Vagina (tissue), 2 donors: ENCODE measurements around the gene BTBD8. TPM values are rescaled to one million over a fixed set of nuclear protein-coding genes. Genes with fewer than 3 reads are reported as not detected.
"Not testable (repeated sequence)": the region's sequence is repeated elsewhere in the genome, so short reads cannot be mapped to it uniquely, and the experiment has no call there.

Experiments
- DNase-seq, 2 donors: peaks; one replicate each; pipeline ENCODE4 v3.0.0-alpha.2; 2017; ENCODE audit errors: extremely low spot score in 2 of 2
- H3K27ac ChIP-seq: fragments of 200-600 bp; sonication (generic); one replicate; pipeline ENCODE4 v1.5.1; 2019
- H3K27me3 ChIP-seq: fragments of 200-600 bp; sonication (generic); one replicate; pipeline ENCODE4 v1.5.1; 2019
- H3K36me3 ChIP-seq, 2 donors: fragments of 200-600 bp; sonication (generic); one replicate each; pipeline ENCODE4 v1.5.1; 2017 to 2019
- H3K4me1 ChIP-seq: fragments of 200-600 bp; sonication (generic); one replicate; pipeline ENCODE4 v1.5.1; 2019
- H3K4me3 ChIP-seq, 2 donors: fragments of 200-600 bp; sonication (generic); 1 replicate in 1 of 2; 2 replicates in 1 of 2; pipeline ENCODE4 v1.5.1; 2016 to 2019
- H3K9me3 ChIP-seq: fragments of 200-600 bp; sonication (generic); one replicate; pipeline ENCODE4 v1.5.1; 2019
- CTCF ChIP-seq, 3 experiments: fragments of 450-650 bp in 2 of 3; fragments of 200-600 bp in 1 of 3; sonication (generic) in 1 of 3; IDR thresholded peaks; one replicate each; pipeline ENCODE4 v1.5.1; 2017 to 2019; ENCODE audit warnings: antibody characterized with exemption in 3 of 3, mild to moderate bottlenecking in 2 of 3, moderate library complexity in 2 of 3
- POLR2A ChIP-seq, 2 donors: fragments of 450-650 bp; IDR thresholded peaks; one replicate each; pipeline ENCODE4 v1.6.1; 2017; ENCODE audit warnings: antibody characterized with exemption in 2 of 2, mild to moderate bottlenecking in 2 of 2, moderate library complexity in 2 of 2
- POLR2AphosphoS5 ChIP-seq, 2 donors: sonication (generic); formaldehyde crosslinking; IDR thresholded peaks; one replicate each; pipeline ENCODE4 v1.9.0; 2017; ENCODE audit warnings: antibody characterized with exemption in 2 of 2, mild to moderate bottlenecking in 2 of 2, low read depth in 1 of 2; ENCODE audit not compliant: insufficient read depth in 1 of 2
- intact Hi-C: fragments of 100-400 bp; cut with DNase I; formaldehyde crosslinking; loops from one replicate; pipeline ENCODE4 v1.15.1; 2023
- total RNA-seq: library from RNA; depleted of rRNA; stranded (reverse); fragments of >200 nt; gene quantifications from one replicate; pipeline ENCODE4 v1.2.3, GENCODE V29; 2016

Gene BTBD8
- total RNA-seq, 1 donor from 2014 or later: 6.1 TPM

- no peak overlapping the region for H3K27ac ChIP-seq
- no peak for TF ChIP-seq POLR2AphosphoS5 (IDR thresholded peaks at IDR 0.05; ENCODE audit: insufficient read depth in 1 of 2, low read depth in 1 of 2)
- TF ChIP-seq POLR2A (IDR thresholded peaks at IDR 0.05): no peak
- TF ChIP-seq CTCF (IDR thresholded peaks at IDR 0.05): no peak
- H3K9me3 ChIP-seq: no peaks in the 10 kb centered on the region
- DNase-seq: no peak
- no peaks in the 10 kb centered on the region for H3K4me1 ChIP-seq
- H3K36me3 ChIP-seq: no peaks in the 10 kb centered on the region
- H3K27me3 ChIP-seq: no peaks in the 10 kb centered on the region
- H3K4me3 ChIP-seq: no peak overlapping the region
- intact Hi-C loops: no loop called here
These were observed 13.8 kb upstream of the BTBD8 start for GRCh38 chr1:92066321-92066720.

- TF ChIP-seq POLR2AphosphoS5 (IDR thresholded peaks at IDR 0.05; ENCODE audit: insufficient read depth in 1 of 2, low read depth in 1 of 2) (no peak), CTCF (IDR thresholded peaks at IDR 0.05) (no peak), POLR2A (IDR thresholded peaks at IDR 0.05) (no peak)
These were observed 9.3 kb upstream of the BTBD8 start for GRCh38 chr1:92070892-92071291.

DNA sequence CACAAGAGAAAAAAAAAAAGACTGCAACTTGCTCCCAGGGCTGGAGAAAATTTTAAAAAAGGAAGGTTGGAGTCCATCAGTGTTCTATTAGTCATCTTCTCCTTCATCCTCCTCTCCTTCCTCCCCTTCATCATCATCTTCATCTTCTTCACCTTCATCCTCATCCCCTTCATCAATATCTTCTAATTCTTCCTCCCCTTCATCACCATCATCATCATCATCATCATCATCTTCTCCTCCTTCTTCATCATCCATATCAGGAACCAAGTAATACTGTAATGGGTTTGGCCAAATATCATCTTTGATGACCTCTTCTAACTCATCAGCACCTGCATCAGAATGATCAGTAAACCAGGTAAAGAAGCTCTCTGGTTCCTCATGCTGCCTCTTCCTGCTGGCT is 5.7 kb upstream of the BTBD8 start:
- H3K4me1 ChIP-seq, intact Hi-C loops, DNase-seq, H3K9me3 ChIP-seq, H3K4me3 ChIP-seq, H3K36me3 ChIP-seq, H3K27ac ChIP-seq, H3K27me3 ChIP-seq: not testable (repeated sequence)

More at GRCh38 chr1:92070892-92071291, 9.3 kb upstream of the BTBD8 start:
- no peaks in the 10 kb centered on the region for H3K4me1 ChIP-seq
- H3K36me3 ChIP-seq: no peaks in the 10 kb centered on the region
- H3K9me3 ChIP-seq: no peaks in the 10 kb centered on the region
- H3K27ac ChIP-seq: no peak overlapping the region
- no peak overlapping the region for H3K4me3 ChIP-seq
- H3K27me3 ChIP-seq: no peaks in the 10 kb centered on the region
- DNase-seq: no peak
- intact Hi-C loops: no loop called here

DNA sequence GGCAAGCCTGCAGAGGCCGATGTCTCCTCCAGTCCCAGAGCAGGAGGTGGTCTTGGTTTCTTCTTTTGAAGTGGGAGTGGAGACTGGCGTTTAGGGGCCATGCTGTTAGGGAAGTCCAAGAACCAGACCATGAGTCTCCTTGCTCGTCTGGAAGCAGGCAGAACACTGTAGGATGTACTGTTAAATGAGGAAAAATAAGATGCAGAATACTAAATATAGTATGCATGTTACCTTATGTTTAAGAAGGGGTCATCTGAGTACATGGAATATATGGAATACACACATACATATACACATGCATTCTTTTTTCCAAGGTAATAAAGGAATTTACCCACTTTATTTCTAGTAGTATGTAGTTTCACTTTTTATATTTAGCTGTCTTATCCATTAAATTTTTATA is 4.8 kb upstream of the BTBD8 start, which contains the start of gene SETSIP:
TSS of gene SETSIP (minus strand) at position 101 of the 400 bp plus-strand sequence. CDS start at position 101, 0 bp downstream.
- Histone ChIP-seq H3K36me3 (no peaks in the 10 kb centered on the region), H3K27ac (no peak within 1 kb of the TSS), H3K4me3 (no peak within 1 kb of the TSS), H3K4me1 (no peaks in the 10 kb centered on the region), H3K9me3 (no peaks in the 10 kb centered on the region), H3K27me3 (no peaks in the 10 kb centered on the region)
- TF ChIP-seq POLR2A (IDR thresholded peaks at IDR 0.05) (no peak), CTCF (IDR thresholded peaks at IDR 0.05) (no peak), POLR2AphosphoS5 (IDR thresholded peaks at IDR 0.05; ENCODE audit: insufficient read depth in 1 of 2, low read depth in 1 of 2) (no peak)
- DNase-seq: no peak
- intact Hi-C loops: no loop called here

DNA sequence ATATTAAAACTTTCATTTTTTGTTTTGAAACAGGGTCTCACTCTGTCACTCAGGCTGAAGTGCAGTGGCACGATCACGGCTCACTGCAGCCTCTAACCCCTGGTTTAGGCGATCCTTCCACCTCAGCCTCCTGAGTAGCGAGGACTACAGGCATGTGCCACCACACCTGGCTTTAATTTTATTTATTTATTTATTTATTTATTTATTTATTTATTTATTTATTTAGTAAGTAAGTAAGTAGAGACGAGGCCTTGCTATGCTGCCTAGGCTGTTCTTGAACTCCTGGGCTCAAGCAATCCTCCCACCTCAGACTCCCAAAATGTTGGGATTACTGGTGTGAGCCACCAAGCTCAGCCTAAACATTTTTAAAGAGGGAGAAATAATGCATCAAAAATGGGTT is 3.8 kb upstream of the BTBD8 start:
- Histone ChIP-seq H3K27me3 (no peaks in the 10 kb centered on the region), H3K27ac (no peak overlapping the region), H3K36me3 (no peaks in the 10 kb centered on the region), H3K9me3 (no peaks in the 10 kb centered on the region), H3K4me3 (no peak overlapping the region), H3K4me1 (peaks cover 5% of the 10 kb centered on the region)
- no peak for DNase-seq
- no peak for TF ChIP-seq POLR2A (IDR thresholded peaks at IDR 0.05)
- intact Hi-C loops: no loop called here

- H3K36me3 ChIP-seq, H3K9me3 ChIP-seq, DNase-seq, H3K27me3 ChIP-seq, H3K27ac ChIP-seq, H3K4me1 ChIP-seq, H3K4me3 ChIP-seq, intact Hi-C loops: not testable (repeated sequence)
These were observed 2.1 kb upstream of the BTBD8 start for GRCh38 chr1:92078077-92078476.

GRCh38 chr1:92079441-92079840 is 704 bp upstream of the BTBD8 start:
- TF ChIP-seq POLR2A (IDR thresholded peaks at IDR 0.05) (no peak), CTCF (IDR thresholded peaks at IDR 0.05) (no peak), POLR2AphosphoS5 (IDR thresholded peaks at IDR 0.05; ENCODE audit: insufficient read depth in 1 of 2, low read depth in 1 of 2) (no peak)
- Histone ChIP-seq H3K27ac (peak overlapping the region; percentile 74), H3K9me3 (no peaks in the 10 kb centered on the region), H3K36me3 (no peaks in the 10 kb centered on the region), H3K4me1 (peaks cover 7% of the 10 kb centered on the region), H3K27me3 (no peaks in the 10 kb centered on the region), H3K4me3 (peak overlapping the region; percentile 62 to 75)
- no peak for DNase-seq
- intact Hi-C loops: no loop called here
